ENCODE results near the gene CDKAL1. TPM values are rescaled to one million over a fixed set of nuclear protein-coding genes. Genes with fewer than 3 reads are reported as not detected.

Gene CDKAL1
- total RNA-seq, 4 donors from 2014 or later, result 13.5 to 21.2 (median 17.3) TPM

- H3K36me3 ChIP-seq, result peaks cover 0 to 4% (median 0%) of the 10 kb centered on the region in 3 donors
- DNase-seq (ENCODE audit: low spot score in 2 of 2), result no peak
- H3K27ac ChIP-seq, result no peak overlapping the region
- H3K4me1 ChIP-seq, result no peaks in the 10 kb centered on the region
- H3K4me3 ChIP-seq, result no peak overlapping the region
- WGBS, 2 donors, result 64 to 65% methylated on average over 8 of the region's 8 CpGs
- no peak for TF ChIP-seq EP300 (IDR thresholded peaks at IDR 0.05)
- TF ChIP-seq CTCF (IDR thresholded peaks at IDR 0.05), result no peak
- TF ChIP-seq POLR2A (IDR thresholded peaks at IDR 0.05), result no peak
- H3K9me3 ChIP-seq, result no peaks in the 10 kb centered on the region
- H3K27me3 ChIP-seq, result no peaks in the 10 kb centered on the region
Observed at GRCh38 chr6:20833881-20834515, 299.7 kb downstream of the CDKAL1 start.

- no peaks in the 10 kb centered on the region for H3K4me1 ChIP-seq
- 95 to 96% methylated on average over 6 of the region's 6 CpGs for WGBS, 2 donors
- DNase-seq (ENCODE audit: low spot score in 2 of 2), result no peak
- no peaks in the 10 kb centered on the region for H3K27me3 ChIP-seq
- H3K9me3 ChIP-seq, result no peaks in the 10 kb centered on the region
- peaks cover 0 to 4% (median 0%) of the 10 kb centered on the region in 3 donors for H3K36me3 ChIP-seq
- TF ChIP-seq POLR2A (IDR thresholded peaks at IDR 0.05) (no peak), EP300 (IDR thresholded peaks at IDR 0.05) (no peak), CTCF (IDR thresholded peaks at IDR 0.05) (no peak)
- no peak overlapping the region for H3K4me3 ChIP-seq
- H3K27ac ChIP-seq, result no peak overlapping the region
Observed at GRCh38 chr6:20835315-20836010, 301.2 kb downstream of the CDKAL1 start.

- Histone ChIP-seq H3K36me3 (no peaks in the 10 kb centered on the region), H3K4me1 (peaks cover 0 to 7% (median 0%) of the 10 kb centered on the region in 4 donors), H3K27me3 (no peaks in the 10 kb centered on the region), H3K4me3 (no peak overlapping the region), H3K27ac (no peak overlapping the region), H3K9me3 (no peaks in the 10 kb centered on the region)
- DNase-seq (ENCODE audit: low spot score in 2 of 2), result no peak
- WGBS, 2 donors, result 89 to 93% methylated on average over 2 of the region's 2 CpGs
- TF ChIP-seq POLR2A (IDR thresholded peaks at IDR 0.05), result no peak
- no peak for TF ChIP-seq CTCF (IDR thresholded peaks at IDR 0.05)
- no peak for TF ChIP-seq EP300 (IDR thresholded peaks at IDR 0.05)
Observed at GRCh38 chr6:20837189-20837588, 302.9 kb downstream of the CDKAL1 start.

- no peak overlapping the region for H3K4me3 ChIP-seq
- DNase-seq (ENCODE audit: low spot score in 2 of 2), result no peak
- 92 to 96% methylated on average over 3 of the region's 3 CpGs for WGBS, 2 donors
- H3K4me1 ChIP-seq, result peaks cover 0 to 7% (median 0%) of the 10 kb centered on the region in 4 donors
- no peaks in the 10 kb centered on the region for H3K9me3 ChIP-seq
- TF ChIP-seq POLR2A (IDR thresholded peaks at IDR 0.05), result no peak
- TF ChIP-seq EP300 (IDR thresholded peaks at IDR 0.05), result no peak
- no peak overlapping the region for H3K27ac ChIP-seq
- H3K27me3 ChIP-seq, result no peaks in the 10 kb centered on the region
- H3K36me3 ChIP-seq, result no peaks in the 10 kb centered on the region
Observed at GRCh38 chr6:20838113-20838512, 303.9 kb downstream of the CDKAL1 start.

GRCh38 chr6:20839630-20840029 lies 305.4 kb downstream of the CDKAL1 start:
- no peak for DNase-seq (ENCODE audit: low spot score in 2 of 2)
- TF ChIP-seq EP300 (IDR thresholded peaks at IDR 0.05) (no peak), POLR2A (IDR thresholded peaks at IDR 0.05) (no peak), CTCF (IDR thresholded peaks at IDR 0.05) (no peak)
- no peaks in the 10 kb centered on the region for H3K9me3 ChIP-seq
- H3K4me3 ChIP-seq, result no peak overlapping the region
- no peak overlapping the region for H3K27ac ChIP-seq
- WGBS, 2 donors, result 91 to 100% methylated on average over 2 of the region's 2 CpGs
- H3K27me3 ChIP-seq, result no peaks in the 10 kb centered on the region
- H3K4me1 ChIP-seq, result peaks cover 0 to 7% (median 0%) of the 10 kb centered on the region in 4 donors
- H3K36me3 ChIP-seq, result no peaks in the 10 kb centered on the region

All from tibial nerve (tissue), 4 donors.